Stomach (tissue), 9 donors: ENCODE results near the gene TST. TPM values are rescaled to one million over a fixed set of nuclear protein-coding genes. Genes with fewer than 3 reads are reported as not detected.

Experiments
- DNase-seq, 2 donors: peaks; one replicate each; pipeline versions ENCODE4 v3.0.0 to v3.0.0-alpha.2; 2013 to 2019
- H3K27ac ChIP-seq, 5 donors: fragments of 200-600 bp in 4 of 5; sonication (generic) in 4 of 5; one replicate each; pipeline ENCODE4 v1.5.1; 2013 to 2019; ENCODE audit warnings: mild to moderate bottlenecking in 1 of 5, moderate library complexity in 1 of 5
- H3K27me3 ChIP-seq, 3 donors: fragments of 200-600 bp; sonication (generic); one replicate each; pipeline ENCODE4 v1.5.1; 2017 to 2019; ENCODE audit warnings: mixed run types in 1 of 3
- H3K36me3 ChIP-seq, 4 donors: fragments of 200-600 bp; sonication (generic); 1 replicate in 3 of 4; 2 replicates in 1 of 4; pipeline ENCODE4 v1.5.1; 2016 to 2019
- H3K4me1 ChIP-seq, 4 donors: fragments of 200-600 bp; sonication (generic); one replicate each; pipeline ENCODE4 v1.5.1; 2016 to 2019
- H3K4me3 ChIP-seq, 4 donors: fragments of 200-600 bp; sonication (generic) in 3 of 4; one replicate each; pipeline ENCODE4 v1.5.1; 2016 to 2019; ENCODE audit warnings: mild to moderate bottlenecking in 1 of 4
- H3K9me3 ChIP-seq, 4 donors: fragments of 200-600 bp; sonication (generic); one replicate each; pipeline ENCODE4 v1.5.1; 2016 to 2019
- CTCF ChIP-seq, 7 experiments: fragments of 450-650 bp in 4 of 7; fragments of 200-600 bp in 3 of 7; sonication (generic) in 3 of 7; IDR thresholded peaks; one replicate each; pipeline ENCODE4 v1.5.1; 2016 to 2019; ENCODE audit warnings: antibody characterized with exemption in 7 of 7, control low read depth in 2 of 7, mild to moderate bottlenecking in 1 of 7
- EP300 ChIP-seq: sonication (generic); formaldehyde crosslinking; IDR thresholded peaks from one replicate; pipeline ENCODE4 v1.6.1; 2017; ENCODE audit warnings: antibody characterized with exemption
- POLR2A ChIP-seq, 4 donors: fragments of 450-650 bp; IDR thresholded peaks; one replicate each; pipeline ENCODE4 v1.6.1; 2016; ENCODE audit warnings: antibody characterized with exemption in 4 of 4, control low read depth in 2 of 4, mild to moderate bottlenecking in 1 of 4, moderate library complexity in 1 of 4
- POLR2AphosphoS5 ChIP-seq, 3 donors: sonication (generic); formaldehyde crosslinking; IDR thresholded peaks; one replicate each; pipeline ENCODE4 v1.6.1; 2016; ENCODE audit warnings: antibody characterized with exemption in 3 of 3
- whole genome bisulfite sequencing, 5 donors: extraction: QIAGEN DNeasy Blood & Tissue Kit in 3 of 5; methylation state at CpG; one replicate each; pipeline versions ENCODE4 v1.1.5 to v1.1.7; 2013 to 2018; 5-methylcytosine and 5-hydroxymethylcytosine counted together
- intact Hi-C: fragments of 100-400 bp; cut with DNase I; formaldehyde crosslinking; loops from one replicate; pipeline ENCODE4 v1.15.1; 2023; ENCODE audit warnings: low total_unique reads
- polyA plus RNA-seq, 3 donors: library from polyadenylated mRNA; stranded (reverse); fragments of 200-250 nt; gene quantifications; one replicate each; pipeline ENCODE4 v1.2.3, GENCODE V29; 2013
- total RNA-seq, 5 donors: library from RNA; depleted of rRNA; stranded (reverse); fragments of >200 nt; gene quantifications; one replicate each; pipeline versions ENCODE4 v1.1.0 to v1.2.3, GENCODE V29; 2014 to 2016
- donor health status: healthy with polysubstance abuse.
- donor health status: Bipolar disorder and iron deficiency.
- donor health status: healthy.

Gene TST
- total and polyA plus RNA-seq, 8 donors = 51.8 to 709 (median 95.3) TPM

DNA sequence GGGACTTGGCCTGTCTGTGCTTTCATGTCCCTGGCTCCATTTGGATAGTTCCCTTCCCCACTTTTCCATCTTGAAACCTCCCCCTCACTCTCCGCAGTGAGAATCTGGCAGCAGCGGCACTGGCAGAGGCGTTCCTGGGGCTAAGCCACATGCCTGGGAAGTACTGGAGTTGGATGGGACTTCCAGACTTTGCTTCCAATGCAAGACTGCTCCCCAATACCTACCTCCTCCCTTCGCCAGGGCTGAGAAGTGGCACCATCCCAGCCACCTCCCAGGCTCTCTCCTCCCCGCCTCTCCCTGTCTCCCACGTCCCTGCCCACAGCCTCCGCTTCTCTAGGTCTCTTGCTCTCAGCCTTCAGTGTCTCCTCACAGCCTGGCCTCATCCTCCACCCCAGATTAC lies 16.6 kb downstream of the TST start:
- Histone ChIP-seq H3K9me3 (no peaks in the 10 kb centered on the region), H3K4me3 (no peak overlapping the region), H3K4me1 (no peaks in the 10 kb centered on the region), H3K36me3 (no peaks in the 10 kb centered on the region), H3K27me3 (peaks cover 0 to 9% (median 0%) of the 10 kb centered on the region in 3 donors), H3K27ac (no peak overlapping the region)
- intact Hi-C loops = no loop called here
- no peak for DNase-seq
- TF ChIP-seq EP300 (no peak), POLR2A (IDR thresholded peaks at IDR 0.05) (no peak), CTCF (IDR thresholded peaks at IDR 0.05) (no peak), POLR2AphosphoS5 (IDR thresholded peaks at IDR 0.05) (no peak)
- 79 to 91% (median 85%) methylated on average over 7 of the region's 7 CpGs for WGBS, 5 donors

DNA sequence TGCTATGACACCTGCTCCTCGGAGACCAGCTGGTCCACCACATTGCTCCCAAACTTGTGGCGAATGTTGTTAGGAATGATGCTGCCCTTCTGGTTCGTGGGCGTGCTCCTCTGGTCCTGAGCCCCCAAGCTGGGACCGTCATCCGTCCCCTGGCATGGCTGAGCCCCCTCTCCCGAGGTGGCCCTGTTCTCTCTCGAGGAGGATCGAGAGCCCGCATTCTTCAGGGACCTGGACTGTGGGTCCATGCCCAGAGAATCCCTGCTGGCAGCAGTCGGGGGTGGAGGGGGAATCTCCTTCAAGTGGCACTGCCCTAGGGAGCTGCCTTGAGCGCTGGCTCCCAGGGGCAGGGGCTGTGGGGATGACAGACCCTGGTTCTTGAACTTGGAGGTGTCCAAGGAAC lies 17.4 kb downstream of the TST start:
- 79 to 91% (median 83%) methylated on average over 10 to 12 of the region's 12 CpGs for WGBS, 5 donors
- TF ChIP-seq EP300 (no peak), POLR2AphosphoS5 (IDR thresholded peaks at IDR 0.05) (no peak), CTCF (IDR thresholded peaks at IDR 0.05) (no peak), POLR2A (IDR thresholded peaks at IDR 0.05) (no peak)
- H3K4me3 ChIP-seq = no peak overlapping the region
- H3K9me3 ChIP-seq = no peaks in the 10 kb centered on the region
- H3K4me1 ChIP-seq = no peaks in the 10 kb centered on the region
- intact Hi-C loops = no loop called here
- no peak overlapping the region for H3K27ac ChIP-seq
- no peaks in the 10 kb centered on the region for H3K36me3 ChIP-seq
- peaks cover 0 to 9% (median 0%) of the 10 kb centered on the region in 3 donors for H3K27me3 ChIP-seq
- DNase-seq = no peak

- whole genome bisulfite sequencing, 5 donors = 67 to 72% (median 71%) methylated on average over 11 of the region's 11 CpGs
- Histone ChIP-seq H3K27ac (no peak overlapping the region), H3K9me3 (no peaks in the 10 kb centered on the region), H3K4me1 (no peaks in the 10 kb centered on the region), H3K27me3 (peaks cover 0 to 9% (median 0%) of the 10 kb centered on the region in 3 donors), H3K36me3 (no peaks in the 10 kb centered on the region), H3K4me3 (no peak overlapping the region)
- intact Hi-C loops = no loop called here
- no peak for DNase-seq
- TF ChIP-seq POLR2AphosphoS5 (IDR thresholded peaks at IDR 0.05) (no peak), POLR2A (IDR thresholded peaks at IDR 0.05) (no peak), EP300 (no peak), CTCF (IDR thresholded peaks at IDR 0.05) (no peak)
Observed at GRCh38 chr22:37000676-37001534, 18.3 kb downstream of the TST start.

DNA sequence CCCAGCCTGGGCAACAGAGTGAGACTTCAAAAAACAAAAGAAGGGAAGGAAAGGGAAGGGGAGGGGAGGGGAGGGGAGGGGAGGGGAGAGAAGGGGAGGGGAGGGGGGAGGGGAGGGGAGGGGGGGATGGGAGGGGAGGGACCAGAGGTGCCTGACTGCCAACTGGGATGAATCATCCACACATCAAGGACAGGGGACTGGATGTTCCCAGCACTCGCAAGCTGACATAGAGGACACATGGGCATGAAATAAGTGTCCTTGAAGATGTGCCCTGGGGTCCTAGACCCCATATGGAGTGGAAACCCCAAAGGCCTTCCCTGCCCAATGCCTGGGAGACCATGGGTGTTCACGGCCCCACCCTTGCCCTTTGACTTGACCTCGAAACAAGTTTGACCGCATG lies 19.8 kb downstream of the TST start:
- Histone ChIP-seq H3K9me3 (no peaks in the 10 kb centered on the region), H3K27ac (no peak overlapping the region), H3K4me1 (no peaks in the 10 kb centered on the region), H3K4me3 (no peak overlapping the region), H3K27me3 (peaks cover 0 to 9% (median 0%) of the 10 kb centered on the region in 3 donors), H3K36me3 (no peaks in the 10 kb centered on the region)
- no peak for TF ChIP-seq EP300
- no peak for TF ChIP-seq CTCF (IDR thresholded peaks at IDR 0.05)
- no peak for TF ChIP-seq POLR2AphosphoS5 (IDR thresholded peaks at IDR 0.05)
- TF ChIP-seq POLR2A (IDR thresholded peaks at IDR 0.05) = no peak
- intact Hi-C loops = no loop called here
- no peak for DNase-seq
- 66 to 74% (median 72%) methylated on average over 4 of the region's 4 CpGs for whole genome bisulfite sequencing, 5 donors
